ENCODE data around the gene TENM4.

Gene TENM4

DNA sequence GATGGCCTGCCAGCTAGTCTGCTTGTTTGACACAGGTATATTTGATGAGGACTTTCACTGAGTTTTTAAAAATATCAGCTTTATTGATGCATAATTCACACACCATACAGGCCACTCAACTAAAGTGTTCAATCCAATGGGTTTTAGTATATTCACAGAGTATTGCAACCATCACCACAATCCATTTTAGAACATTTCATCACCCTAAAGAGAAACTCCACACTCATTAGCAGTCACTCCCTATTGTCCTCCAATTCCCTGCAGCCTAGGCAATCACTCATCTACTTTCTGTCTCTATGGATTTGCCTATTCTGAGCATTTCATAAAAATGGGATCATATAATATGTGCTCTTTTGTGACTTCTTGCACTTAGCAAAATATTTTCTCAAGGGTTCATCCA is 468.2 kb downstream of the TENM4 start:
- no peak for DNase-seq (ENCODE audit: low read depth)

DNA sequence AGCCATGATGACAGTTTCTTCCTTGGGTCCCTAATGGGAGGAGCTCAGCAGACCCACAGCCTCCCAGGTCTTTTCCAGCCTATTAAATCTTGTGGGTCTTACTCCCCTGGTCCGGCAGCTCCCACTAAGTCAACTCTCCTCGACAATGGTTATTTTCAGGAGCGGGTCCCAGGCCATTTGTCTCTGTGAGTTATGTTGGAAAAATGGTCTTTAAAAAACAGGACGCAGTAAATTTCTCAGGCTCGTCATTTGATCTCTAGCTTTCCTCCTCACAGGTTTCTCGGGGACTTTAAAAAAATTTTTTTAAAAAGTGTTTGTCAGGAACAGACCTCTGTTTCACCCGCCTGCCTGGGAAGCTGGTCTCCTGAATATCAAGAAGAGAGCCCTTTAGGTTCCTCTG is 468.7 kb downstream of the TENM4 start:
- DNase-seq (ENCODE audit: low read depth), result no peak

DNA sequence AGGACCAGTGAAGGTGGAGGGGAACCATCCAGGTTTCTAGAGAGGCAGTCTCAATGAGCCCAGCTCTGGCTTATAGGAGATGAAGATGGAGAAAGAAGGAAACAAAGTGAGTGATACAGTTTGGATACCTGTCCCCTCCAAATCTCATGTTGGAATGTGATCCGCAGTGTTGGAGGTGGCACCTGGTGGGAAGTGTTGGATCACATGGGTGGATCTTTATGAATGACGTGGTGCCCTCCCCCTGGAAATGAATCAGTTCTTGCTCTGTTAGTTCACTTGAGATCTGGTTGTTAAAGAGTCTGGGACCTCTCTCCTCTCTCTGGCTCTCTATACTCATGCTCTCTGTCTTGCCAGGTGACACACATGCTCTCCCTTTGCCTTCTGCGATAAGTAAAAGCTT is 473.0 kb downstream of the TENM4 start:
- no peak for DNase-seq (ENCODE audit: low read depth)

DNA sequence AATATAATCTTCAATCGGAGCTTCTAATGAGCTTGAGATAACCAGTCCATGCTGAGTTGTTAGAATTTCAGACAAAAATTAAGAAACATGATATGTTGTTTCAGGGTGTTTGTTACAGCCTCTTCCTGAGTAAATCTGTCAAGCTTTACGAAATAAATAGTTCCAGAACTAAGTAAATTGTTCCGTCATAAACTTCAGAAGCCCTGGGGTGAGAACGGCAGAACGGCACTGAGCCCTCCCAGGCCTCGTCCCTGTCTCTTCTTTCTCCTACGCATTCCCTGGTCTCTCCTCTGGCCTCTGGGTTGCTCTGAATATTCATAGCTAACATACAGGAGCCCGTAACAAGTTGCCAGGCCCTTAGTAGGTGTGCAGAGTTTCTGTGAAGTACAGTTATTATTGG is 475.4 kb downstream of the TENM4 start:
- no peak for DNase-seq (ENCODE audit: low read depth)

DNA sequence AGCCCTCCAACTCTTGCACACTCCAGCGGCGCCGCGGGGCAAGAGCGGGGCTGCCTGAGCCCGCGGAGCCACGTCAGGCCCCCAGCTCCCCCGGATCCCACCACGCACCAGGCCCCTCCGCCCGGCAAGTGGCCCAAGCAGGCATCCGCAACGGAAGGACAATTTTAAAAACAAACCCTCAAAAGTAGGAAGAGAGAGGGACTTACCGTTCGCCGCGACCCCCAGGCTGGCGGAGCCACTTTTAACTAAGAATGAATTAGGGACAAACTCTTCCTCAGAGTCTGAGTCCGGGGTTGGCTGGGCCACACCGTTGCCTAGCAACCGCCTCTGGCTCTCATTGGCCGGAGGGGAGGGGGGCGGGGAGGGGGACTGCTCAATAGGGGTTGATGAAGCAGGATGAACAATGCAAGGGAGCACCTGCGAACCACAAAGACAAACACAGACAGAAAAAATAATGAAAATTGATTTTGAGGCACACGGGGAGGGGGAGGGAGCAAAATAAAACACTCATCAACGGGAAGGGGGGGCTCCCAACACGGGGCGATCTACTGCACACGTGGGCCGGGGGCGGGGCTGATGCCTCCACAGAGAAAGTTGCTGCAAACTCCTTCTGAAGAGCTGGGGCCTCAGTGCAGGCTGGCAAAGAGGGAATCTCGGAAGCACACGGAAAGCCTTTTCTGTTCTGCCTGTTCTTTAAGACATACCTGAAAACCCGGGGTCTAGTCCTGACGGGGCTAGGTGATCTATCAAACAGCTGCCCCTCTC is 478.7 kb downstream of the TENM4 start:
- no peak for DNase-seq (ENCODE audit: low read depth)

DNA sequence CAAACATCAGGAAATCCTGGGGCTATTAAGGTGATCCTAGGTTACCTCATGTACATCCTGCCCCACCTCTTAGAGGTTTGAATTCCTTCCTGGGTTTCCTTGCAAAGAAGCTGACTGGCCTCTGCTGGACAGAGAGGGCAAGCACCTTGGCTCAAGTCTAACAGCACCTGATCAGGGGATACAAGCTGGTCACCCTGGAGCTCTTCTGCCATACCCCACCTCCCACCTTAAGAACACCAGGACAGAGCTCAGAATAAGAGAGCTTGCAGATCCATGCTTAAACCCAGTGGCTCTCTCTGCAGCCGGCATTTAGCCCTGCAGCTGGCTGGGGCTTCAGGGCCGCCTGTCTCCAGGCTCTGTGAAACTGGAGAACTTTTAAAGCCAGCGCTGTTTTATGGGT is 479.6 kb downstream of the TENM4 start:
- DNase-seq (ENCODE audit: low read depth), result peak; percentile 10

DNA sequence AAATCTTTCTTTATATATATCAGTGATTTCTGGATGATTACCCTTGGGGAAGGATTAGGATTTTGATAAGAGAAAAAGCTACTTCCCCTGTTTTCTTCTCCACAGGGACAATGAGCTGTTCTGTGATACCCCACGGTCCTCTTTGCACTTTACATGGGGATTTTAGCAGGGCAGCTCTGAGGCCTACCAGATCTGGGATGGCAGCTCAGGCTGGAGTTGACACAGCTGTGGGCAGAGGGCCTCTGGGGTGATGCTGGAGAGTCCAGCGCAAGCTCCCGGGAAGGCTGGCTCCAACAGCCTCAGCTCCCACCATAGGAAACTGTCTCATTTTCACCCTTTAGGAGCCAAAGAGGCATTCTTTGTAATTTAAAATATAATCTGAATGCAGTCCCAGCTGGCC is 482.4 kb downstream of the TENM4 start:
- no peak for DNase-seq (ENCODE audit: low read depth)

DNA sequence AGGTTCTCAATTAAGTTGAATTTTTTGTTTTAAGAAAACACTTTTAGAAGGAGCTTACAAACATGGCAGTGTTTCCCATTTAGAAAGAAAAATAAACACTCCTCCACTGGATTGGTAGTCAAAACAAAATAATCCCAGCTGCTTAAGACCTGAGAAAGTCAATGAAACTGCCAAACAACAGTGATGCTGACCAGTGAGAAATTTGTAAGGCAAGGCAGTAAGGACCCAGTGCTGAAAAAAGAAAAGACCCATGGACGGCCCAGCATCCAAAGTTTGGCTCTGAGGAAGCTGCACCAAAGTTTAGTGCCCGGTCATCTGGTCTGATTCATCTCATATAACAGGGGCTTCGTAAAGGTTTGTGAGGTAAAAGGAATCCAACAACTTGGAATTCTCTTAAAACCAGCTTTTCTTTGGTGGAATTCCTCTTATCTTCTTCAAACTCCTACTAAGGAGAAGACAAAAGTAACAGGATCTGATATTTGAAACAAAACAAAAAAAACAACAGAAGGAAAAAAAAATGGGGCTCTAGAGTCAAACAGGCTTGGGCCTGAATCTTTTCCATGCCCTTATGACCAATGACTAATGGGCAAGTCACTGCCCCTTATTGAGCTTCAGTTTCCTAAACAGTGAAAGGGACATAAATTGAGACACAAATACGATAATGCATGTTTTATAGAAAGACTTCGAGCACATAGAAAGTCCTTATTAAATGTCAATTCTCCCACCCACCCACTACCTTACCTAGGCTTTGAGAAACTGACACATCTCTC is 483.2 kb downstream of the TENM4 start:
- peak; percentile 13 for DNase-seq (ENCODE audit: low read depth)

DNA sequence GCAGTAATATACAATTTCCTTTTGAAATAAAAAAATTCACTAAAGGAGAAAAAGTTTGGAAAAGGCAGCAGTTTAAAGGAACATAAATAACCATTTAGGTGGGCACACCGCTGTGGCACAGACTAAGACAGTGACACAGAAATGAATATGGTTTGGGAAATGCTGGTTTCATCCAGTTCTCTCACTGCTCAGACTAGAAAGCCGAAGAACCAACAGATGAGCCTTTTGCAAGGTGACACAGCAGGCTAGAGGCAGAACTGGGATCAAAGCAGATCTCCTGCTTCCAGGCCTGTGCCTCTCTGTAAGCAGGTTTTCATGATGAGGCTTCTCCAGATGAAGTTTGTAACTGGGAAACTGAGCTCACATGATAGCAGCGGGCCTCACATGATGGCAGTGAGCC is 486.1 kb downstream of the TENM4 start:
- DNase-seq (ENCODE audit: low read depth), result no peak

DNA sequence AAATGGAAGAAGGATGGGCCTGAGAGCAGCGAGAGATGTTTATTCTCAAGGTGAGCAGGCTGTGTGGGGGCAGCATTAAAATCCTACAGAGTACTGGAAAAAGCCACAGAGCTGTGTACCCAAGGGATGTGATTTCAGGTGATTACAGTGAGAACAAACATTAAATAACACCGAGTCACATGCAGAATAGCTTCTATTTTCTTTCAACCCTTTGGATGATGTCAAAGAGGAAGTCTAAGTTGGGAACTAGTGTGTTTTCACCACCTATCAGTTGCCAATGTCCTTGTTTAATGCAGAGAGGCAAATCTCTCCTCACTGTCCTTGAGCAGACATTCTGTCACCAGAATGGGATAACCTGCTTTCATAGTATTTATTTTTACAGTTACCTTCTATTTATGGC is 486.6 kb downstream of the TENM4 start:
- no peak for DNase-seq (ENCODE audit: low read depth)

DNA sequence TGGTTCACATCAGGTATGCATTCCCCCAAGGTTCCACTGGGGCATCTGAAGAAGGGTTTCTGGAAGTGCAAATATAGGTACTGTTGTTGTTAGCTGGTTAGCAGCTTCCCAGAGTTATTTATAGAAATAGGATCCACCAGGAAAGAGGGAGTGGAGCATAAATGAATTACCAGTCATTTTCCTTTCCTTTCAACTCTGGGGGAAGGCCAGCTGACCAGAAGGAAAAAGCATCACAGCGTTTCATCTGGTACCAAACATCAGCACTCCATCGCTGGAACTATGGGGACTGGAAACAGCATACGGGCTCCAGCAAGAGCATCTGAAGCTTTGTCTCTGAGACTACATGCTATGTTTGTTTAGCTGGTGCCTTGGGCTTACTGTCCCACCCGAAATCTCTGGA is 487.9 kb downstream of the TENM4 start:
- DNase-seq (ENCODE audit: low read depth), result no peak

DNA sequence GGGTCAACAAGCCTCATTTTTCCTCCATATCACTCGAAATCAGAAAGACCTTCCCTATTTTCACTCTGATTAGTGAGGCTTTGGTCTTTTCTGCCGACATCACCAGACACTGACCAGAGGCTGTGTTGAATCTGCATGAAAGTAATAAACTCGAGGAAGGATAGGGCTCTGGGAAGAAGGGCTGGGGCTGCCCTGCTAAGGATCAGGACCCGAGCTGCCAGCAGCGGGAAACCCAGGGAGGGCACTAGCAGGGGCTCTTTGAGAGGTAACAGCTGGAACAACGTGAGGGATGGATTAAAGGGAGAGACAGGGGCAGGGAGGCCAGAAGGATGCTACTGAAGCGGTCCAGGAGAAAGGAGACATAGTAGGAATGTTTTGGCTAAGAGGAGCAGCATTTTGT is 488.7 kb downstream of the TENM4 start:
- no peak for DNase-seq (ENCODE audit: low read depth)

DNA sequence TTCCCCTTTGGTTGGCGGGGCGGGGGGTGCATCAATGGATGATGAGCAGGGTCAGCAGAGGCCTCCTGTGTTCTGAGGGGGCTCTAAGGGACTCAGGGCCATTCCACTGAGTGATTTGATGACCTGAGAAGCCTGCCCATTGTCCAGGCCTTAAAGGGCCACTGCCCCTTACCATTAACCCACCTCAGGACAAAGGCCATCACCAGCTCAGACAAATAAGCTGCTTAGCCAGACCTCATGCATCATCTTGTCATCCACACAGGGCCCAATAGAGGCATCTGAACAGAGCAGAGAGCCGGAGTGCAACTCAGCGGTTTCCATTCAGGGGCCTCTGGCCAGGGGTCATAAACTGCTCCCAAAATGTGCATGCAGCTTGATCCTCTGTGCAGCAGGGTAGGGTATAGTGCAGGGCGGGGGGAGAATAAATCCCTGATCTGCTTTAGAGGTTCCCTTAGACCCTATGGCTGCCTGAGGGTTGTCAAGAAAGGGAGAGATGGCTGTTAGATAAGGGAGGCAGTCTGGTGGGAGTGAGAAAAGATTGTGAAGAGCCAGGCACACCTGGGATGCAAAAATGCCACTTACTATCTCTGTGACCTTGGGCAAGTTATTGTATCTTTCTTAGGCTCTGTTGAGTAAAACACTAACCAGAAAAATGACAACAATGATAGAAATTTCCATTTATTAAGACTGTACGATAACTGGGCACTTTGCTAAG is 490.7 kb downstream of the TENM4 start:
- no peak for DNase-seq (ENCODE audit: low read depth)

DNA sequence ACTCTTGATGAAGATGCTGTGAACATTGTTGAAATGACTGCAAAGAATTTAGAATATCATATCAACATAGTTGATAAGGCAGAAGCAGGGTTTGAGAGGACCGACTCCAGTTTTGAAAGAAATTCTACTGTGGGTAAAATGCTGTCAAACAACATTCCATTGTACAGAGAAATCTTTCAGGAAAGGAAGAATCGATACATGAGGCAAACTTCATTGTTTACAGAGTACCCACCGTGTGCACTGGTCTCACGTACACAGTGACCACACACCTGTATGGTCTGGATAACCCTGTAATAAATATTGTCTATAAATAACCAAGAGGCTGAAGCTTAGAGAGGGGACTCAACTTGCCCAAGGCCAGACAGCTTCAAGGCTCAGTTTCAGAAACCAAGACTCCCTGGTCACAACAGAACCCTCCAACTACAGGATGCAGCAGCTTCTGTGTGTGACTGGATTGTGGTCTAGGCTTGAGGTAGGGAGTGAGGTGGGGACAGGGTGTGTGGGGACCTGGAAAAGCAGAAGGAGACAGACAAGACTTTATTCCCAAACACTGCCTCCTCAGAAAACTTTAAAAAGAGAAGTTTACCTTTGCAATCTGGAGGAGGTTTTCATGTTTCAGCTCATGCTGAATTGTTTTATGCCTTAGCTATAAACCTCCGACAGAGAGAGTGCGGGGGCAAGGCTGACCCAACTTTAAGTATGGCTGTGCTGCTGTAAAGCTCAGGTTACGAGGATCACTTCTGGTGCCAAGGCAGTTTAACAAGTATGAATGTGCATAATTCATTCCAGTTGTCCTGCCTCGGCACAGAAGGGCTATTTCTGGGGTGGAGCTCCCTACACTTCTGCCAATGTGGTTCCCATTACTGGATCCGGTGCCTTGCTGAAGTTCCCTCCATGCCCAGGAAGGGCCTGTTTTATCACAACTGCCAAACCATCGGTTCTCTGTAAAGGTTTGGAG is 493.6 kb downstream of the TENM4 start:
- peak; percentile 5 for DNase-seq (ENCODE audit: low read depth)

DNA sequence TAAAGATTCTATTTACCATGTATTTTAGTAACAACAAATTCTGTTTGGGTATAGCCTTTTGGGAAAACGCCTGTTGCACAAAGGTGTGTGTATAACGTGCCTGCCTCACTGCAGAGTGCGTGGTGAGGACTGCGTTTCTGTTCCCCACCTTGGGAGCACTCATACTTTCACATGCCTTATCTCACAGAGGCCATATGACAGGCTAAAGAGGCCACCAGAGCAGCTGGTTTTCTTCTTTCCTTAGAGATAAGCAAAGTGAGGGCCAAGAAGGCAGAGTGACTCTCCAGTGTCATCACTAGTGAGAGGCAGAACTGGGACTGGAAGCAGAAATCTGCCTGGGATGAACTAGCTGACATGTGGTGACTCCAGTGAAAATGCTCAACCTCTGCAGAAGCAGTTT is 497.0 kb downstream of the TENM4 start:
- no peak for DNase-seq (ENCODE audit: low read depth)

DNA sequence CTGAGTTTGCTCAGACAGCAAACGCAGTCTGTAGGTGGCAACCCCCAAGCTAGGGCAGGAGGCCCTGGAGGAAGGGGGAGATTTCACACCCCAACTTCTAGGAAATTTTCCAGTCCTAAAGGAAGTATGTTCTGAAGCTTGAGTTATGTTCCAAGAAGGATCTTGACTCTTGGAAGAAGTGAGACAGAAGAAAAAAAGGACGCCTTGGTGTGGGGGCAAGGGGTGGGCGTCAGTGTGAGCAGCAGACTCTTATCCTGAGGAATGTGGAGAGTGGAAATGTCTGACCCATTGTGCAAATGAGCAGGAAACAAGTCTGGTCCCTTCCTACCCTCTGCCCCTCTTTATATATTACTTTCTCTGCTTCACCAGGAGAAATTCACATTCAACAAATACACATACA is 497.7 kb downstream of the TENM4 start:
- no peak for DNase-seq (ENCODE audit: low read depth)

DNA sequence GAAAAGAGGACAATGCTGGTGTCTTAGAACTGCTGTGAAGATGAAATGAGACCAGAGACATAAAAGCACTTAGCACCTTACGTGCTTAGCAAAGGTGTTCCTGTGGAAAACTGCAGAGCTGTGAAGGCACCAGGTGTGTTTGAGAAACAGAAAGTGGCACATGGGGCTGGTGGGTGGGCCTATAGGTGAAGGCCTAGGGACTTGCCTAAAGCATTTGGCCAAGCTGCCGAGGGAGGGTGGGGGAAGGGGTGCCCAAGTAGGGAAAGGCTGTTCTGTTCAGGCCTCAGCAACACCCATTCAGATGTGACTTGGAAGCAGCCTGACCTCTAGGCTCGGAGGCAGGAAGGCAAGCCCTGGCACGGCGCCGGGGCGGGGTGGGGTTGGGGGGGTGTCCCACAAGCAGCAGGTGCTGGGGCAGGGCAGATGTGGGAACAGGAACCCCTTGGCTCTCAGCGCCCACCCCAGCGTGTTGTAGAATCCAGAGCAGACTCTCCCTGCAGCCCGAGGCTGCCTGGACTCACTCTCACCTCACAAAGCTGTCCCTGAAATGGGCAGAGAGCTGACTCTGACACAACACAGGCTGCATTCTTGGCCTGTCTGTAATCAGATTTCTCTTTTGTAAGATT is 499.5 kb downstream of the TENM4 start:
- DNase-seq (ENCODE audit: low read depth), result no peak

DNA sequence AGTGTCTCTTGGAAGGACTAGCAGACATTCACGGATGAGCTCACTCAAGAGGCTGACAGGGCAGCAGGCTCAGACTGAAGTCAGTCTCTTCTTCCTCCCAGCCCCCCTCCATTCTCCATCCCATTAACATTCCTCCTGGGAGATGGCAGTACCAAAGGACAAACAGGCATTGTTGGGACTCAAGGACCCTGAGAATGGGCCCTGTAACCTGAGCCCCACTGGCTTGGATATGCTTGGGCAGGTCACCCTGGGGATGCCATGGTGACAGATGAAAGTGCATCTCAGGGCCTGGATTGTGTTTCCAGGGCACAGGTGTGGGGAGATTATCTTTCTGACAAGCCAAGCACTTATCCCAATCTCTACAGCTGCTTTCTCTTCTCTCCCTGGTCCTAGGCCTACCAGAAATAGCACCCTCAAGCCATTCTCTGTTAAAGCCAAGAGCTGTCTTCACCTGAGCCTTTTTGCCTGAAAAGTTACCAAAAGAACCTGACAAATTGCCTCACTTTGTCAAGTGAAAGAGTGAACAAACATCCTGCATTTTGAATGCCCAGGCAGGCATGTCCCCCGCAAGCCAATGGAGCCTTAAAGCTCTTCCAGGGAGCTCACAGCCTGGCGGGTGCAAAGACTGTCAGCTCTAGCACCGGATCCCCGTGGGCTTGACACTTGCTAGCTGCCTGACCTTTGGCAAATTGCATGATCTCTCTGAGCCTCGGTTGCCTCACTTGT is 500.2 kb downstream of the TENM4 start:
- DNase-seq (ENCODE audit: low read depth), result no peak

DNA sequence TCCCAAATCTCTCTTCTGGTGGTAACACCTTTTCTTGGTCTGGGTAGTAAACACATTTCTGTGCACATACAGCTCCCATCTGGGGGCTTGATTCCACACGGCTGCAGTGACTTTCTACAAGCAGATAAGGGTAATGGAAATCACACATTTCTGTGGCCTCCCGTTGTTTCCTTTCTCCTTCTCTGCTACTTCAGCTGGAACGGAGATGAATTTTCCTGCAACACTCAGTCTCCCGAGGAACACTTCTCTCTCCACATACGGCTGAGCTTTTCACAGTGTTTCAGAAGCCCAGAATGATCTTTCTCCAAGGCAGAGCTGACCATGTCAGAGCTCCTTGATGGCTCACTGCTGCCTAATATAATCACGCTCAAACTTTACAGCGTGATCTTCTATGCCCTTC is 501.9 kb downstream of the TENM4 start:
- DNase-seq (ENCODE audit: low read depth), result no peak

DNA sequence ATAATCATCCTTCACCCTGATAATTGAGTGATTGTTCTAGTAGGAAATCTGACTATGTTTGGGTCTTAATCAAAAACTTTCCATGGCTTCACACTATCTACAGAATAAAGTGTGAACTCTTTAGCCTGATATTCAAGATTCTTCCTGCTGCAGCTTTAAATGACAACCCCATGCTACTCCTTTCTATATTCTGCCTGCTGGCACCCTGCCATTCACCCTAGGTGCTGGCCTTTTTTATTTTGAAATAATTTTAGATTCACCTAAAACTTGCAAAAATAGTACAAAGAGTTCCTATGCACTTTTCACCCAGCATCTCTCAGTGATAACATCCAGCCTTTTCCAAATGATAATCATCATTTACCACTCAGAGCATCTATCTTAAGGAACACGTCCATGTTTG is 502.8 kb downstream of the TENM4 start:
- DNase-seq (ENCODE audit: low read depth), result no peak
